ENCODE results near the gene RHOH.
"Not testable (repeated sequence)": the region's sequence is repeated elsewhere in the genome, so short reads cannot be mapped to it uniquely, and the experiment has no call there.

Gene RHOH

GRCh38 chr4:40261231-40262076, 64.6 kb downstream of the RHOH start:
- DNase-seq (ENCODE audit: low read depth in 3 of 3), result no peak

GRCh38 chr4:40262077-40262528, 65.3 kb downstream of the RHOH start:
- no peak for DNase-seq (ENCODE audit: low read depth in 3 of 3)

GRCh38 chr4:40262861-40263260, 66.0 kb downstream of the RHOH start:
- DNase-seq (ENCODE audit: low read depth in 3 of 3), result no peak

DNA sequence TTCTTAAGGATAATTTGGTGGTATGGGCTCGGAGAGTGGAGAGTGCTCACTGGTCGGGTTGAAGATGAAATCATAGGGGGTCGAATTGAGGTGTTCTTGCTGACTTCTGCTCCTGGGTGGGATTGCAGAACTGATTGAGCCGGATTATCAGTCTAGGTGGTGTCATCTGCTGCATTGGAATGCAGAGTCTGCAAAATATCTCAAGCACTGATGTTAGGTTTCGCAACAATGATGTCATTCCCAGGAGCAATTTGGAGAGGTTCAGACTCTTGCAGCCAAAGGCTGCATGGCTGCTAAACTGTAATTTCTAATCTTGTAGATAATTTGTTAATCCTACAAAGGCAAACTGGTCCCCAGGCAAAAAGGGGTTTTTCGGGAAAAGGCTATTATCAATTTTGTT, 67.7 kb downstream of the RHOH start:
- no peak for DNase-seq (ENCODE audit: low read depth in 3 of 3)

DNA sequence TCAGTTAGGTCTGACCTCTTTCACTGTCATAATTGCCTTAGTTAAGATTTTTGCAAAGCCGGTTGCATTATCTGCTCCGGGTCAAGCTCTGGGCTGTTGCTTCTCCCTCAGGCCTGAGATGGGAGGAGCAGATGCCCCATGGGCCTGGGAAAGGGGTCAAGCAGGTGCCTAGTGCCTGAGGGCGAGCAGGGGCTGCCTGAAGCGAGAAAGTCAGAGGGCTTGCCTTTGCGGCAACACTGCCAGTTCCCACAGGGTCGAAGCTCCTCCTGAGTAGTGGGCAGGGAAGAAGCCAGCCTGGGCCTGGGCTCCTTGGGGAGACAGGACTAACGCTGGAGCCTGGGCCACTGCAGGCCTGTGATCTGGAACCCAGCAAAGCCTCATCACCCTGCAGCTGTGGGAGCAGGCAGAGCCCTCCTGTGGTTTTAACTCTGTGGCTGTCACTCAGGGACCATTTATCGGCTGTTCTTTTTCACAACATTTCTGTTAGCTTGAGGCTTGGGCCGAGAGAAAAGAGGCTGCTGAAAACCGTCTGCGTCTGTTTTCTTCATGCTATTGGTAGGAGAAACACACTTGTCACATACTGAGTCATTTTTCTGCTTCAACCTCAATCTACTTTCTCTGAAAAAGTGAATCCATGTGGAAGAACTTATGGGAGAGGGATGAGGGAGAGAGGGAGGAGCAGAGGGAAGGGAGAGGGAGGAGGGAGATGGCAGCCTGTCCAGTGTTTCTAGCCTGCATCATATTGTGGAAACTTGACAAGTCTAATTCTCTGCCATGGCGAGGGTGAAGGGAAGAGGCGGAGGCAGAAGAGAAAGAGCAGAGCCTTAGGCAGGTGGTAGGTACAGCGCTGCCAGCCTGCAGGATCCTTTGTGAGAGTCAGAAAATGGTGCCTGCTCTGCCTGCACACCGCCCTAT, 68.4 kb downstream of the RHOH start:
- no peak for DNase-seq (ENCODE audit: low read depth in 3 of 3)

- DNase-seq (ENCODE audit: low read depth in 3 of 3), result no peak
These were observed 69.1 kb downstream of the RHOH start for GRCh38 chr4:40265910-40266274.

- no peak for DNase-seq (ENCODE audit: low read depth in 3 of 3)
These were observed 72.3 kb downstream of the RHOH start for GRCh38 chr4:40269133-40269532.

GRCh38 chr4:40270609-40271008, 73.8 kb downstream of the RHOH start:
- no peak for DNase-seq (ENCODE audit: low read depth in 3 of 3)

DNA sequence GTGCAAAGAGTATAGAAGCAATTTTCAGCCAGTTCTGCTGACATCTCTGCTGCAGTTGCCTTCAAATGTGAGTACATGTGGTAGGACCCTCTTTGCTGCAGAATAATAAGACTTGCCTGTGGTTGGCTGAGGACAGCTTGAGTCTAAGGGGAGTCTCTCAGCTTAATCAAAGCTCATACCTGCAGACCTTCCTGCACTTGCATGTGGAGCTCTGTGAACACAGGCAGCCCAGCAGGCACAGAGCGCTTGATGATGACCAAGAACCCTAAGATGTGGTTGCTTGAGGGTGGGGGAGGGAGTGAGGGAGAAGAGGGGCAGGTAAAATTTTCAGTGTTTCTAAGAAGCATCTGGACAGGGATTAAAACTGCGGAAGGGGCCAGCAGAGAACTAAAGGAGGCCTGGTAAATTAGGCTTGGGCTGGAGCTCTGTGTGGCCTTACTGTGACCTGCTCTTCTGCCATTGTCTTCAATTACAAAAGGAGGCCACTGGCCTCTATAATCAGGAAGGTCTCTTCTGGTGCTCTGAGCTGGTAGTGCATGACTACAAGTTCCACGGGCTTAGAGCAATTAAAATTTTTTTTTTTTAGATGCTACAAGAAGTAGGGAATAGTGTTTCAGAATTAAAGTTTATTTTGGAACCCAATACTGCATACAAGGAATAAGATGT, 78.4 kb downstream of the RHOH start:
- DNase-seq (ENCODE audit: low read depth in 3 of 3), result no peak

DNA sequence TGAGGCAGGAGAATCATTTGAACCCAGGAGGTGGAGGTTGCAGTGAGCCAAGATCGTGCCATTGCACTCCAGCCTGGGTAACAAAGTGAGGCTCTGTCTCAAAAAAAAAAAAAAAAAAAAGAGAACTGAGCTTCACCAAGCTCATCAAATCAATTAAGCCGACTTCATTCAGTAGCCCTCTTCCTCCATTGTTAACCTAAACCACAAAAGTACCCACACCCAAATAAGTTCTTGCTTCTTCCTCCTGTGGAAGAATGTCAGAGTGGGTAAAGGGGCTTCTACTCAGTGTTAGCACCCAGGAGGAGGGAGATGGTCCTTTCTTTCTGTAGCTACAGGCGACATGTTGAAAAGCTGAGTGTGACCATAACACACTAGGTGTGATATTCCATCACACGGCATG, 79.7 kb downstream of the RHOH start:
- DNase-seq (ENCODE audit: low read depth in 3 of 3), result no peak

- DNase-seq (ENCODE audit: low read depth in 3 of 3), result peak in 1 of 3 donors; percentile 26
These were observed 83.8 kb downstream of the RHOH start for GRCh38 chr4:40280586-40280985.

DNA sequence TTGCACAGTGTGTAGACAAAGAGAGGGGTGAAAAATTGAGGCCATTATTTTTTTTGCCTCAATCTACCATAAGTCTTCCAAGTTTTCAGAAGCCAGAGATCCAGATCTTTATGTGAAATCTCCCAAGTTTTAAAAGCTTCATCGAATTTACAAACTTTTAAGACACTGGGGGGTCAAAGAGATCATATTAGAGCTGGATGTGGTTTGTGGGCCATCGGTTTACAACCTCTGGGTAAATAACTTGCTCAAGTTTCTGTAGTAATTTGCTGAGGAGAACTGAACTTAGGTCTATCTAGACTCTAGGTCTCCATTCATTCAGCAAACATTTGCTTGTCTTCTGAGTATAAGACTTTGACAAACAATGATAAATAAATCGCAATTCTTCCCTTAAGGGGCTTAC, 84.3 kb downstream of the RHOH start:
- DNase-seq (ENCODE audit: low read depth in 3 of 3), result no peak

DNA sequence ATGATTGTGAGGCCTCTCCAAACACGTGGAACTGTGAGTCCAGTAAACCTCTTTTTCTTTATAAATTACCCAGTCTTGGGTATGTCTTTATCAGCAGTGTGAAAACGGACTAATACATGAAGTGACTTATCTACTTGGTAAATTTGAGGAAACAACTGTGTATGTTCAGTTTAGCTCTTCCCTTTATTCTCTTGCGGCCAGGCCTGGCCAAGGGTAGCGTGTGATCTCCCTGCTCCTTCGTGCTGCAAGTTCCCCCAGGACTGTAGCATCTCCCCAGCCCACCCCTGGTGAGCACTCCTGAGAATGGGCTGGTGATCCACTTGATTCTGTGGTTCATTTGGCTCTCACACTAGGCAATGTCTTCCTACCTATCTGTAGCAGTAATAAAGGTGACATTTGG, 85.1 kb downstream of the RHOH start:
- DNase-seq (ENCODE audit: low read depth in 3 of 3), result no peak

- not testable (repeated sequence) for DNase-seq (ENCODE audit: low read depth in 3 of 3)
These were observed 86.0 kb downstream of the RHOH start for GRCh38 chr4:40282857-40283256.

DNA sequence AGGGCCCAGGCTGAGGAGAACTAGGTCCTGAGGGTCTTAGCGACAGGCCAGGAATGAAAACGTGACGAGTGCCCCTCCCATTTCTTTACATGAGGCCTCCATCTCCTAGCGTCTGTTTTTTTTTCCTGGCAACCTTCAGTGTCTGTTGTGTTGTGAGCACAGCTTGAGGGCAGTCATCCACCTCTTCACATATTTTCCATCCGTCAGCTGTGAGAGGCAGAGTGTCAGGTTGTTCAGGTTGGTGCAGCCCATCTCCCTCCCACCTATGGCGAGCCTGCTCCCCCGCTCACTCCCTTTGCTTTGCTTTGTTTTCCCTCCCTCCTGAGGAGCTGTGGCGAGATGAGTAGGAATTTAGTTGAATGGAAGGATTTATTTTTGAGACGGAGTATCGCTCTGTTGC, 86.6 kb downstream of the RHOH start:
- no peak for DNase-seq (ENCODE audit: low read depth in 3 of 3)

DNA sequence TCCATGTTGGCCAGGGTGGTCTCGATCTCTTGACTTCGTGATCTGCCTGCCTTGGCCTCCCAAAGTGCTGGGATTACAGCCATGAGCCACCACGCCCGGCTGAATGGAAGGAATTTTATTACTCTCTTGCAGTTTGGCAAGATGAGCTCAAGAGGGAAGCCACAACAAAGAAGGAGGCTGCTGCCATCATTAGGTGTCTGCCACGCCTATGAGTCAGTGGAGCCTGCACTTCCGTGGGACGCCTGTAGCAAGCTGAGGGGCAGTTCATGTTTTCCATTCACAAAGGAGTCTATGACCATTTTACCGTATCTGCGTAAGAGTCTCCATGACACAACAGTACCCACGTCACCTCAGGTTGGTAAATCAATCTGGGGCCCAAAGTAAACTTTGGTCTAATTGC, 87.1 kb downstream of the RHOH start:
- peak; percentile 72 to 85 (median 76) for DNase-seq (ENCODE audit: low read depth in 3 of 3)

GRCh38 chr4:40285692-40286091, 88.9 kb downstream of the RHOH start:
- DNase-seq (ENCODE audit: low read depth in 3 of 3), result no peak

DNA sequence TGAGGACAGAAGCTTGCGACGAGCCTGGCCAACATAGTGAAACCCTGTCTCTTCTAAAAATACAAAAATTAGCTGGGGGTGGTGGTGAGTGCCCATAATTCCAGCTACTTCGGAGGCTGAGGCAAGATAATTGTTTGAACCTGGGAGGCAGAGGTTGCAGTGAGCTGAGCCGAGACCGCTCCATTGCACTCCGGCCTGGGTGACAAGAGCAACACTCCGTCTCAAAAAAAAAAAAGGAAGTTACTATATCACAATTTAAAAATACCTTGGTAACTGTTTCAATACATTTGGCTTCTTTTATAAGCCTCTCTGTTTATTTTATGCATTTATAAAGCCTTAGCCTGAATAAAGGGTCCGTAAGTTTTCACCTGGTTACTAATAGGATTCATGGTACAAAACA, 91.7 kb downstream of the RHOH start:
- no peak for DNase-seq (ENCODE audit: low read depth in 3 of 3)

GRCh38 chr4:40289366-40290188, 92.7 kb downstream of the RHOH start:
- DNase-seq (ENCODE audit: low read depth in 3 of 3), result no peak

DNA sequence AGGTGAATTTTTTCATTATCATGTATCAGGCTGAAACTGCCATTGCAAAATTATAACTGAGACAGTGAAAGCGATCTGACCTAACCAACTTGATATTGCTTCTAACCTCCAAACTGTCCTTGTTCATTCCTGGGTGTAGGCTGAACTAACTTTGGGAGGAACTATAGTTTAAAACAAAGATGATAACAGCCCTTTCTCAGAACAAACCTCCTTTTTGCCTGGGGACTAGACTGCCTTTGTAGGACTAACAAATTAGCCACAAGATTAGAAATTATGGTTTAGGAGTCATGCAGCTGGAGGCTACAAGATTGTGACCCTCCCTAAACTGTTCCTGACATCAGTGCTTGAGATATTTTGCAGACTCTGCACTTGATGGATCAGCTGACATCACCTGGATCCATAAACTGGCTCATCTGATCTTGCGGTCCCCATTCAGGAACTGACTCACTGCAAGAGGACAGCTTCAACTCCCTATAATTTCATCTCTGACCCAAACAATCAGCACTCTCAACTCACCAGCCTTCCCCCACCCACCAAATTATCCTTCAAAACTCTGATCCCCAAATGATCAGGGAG, 93.9 kb downstream of the RHOH start:
- not testable (repeated sequence) for DNase-seq (ENCODE audit: low read depth in 3 of 3)

GRCh38 chr4:40292313-40292759, 95.5 kb downstream of the RHOH start:
- no peak for DNase-seq (ENCODE audit: low read depth in 3 of 3)

Measured in stimulated activated CD4-positive, alpha-beta T cell treated with anti-CD3 and anti-CD28 coated beads, TNF-alpha, amount 100 ng/mL, for 48 hours (primary cell).